H9 (cell line): ENCODE data around the gene HCN2. TPM values are rescaled to one million over a fixed set of nuclear protein-coding genes. Genes with fewer than 3 reads are reported as not detected.
A peak's percentile ranks its signal among the peaks of the same experiment; 100 is the strongest.

ENCODE experiments used
- DNase-seq: peaks from one replicate; pipeline ENCODE4 v3.0.0-alpha.2; 2017
- H2AFZ ChIP-seq: one replicate; pipeline ENCODE4 v1.6.1; 2013; ENCODE audit warnings: mild to moderate bottlenecking, low read length, control low read depth, moderate library complexity
- H2AK5ac ChIP-seq: 2 replicates; pipeline ENCODE4 v1.6.1; 2013; ENCODE audit warnings: low read length, control low read depth, mixed read lengths; ENCODE audit not compliant: insufficient read length
- H2BK120ac ChIP-seq: one replicate; pipeline ENCODE4 v1.6.1; 2013; ENCODE audit warnings: low read depth, mild to moderate bottlenecking, low read length, control low read depth, inconsistent platforms; ENCODE audit not compliant: poor library complexity, severe bottlenecking
- H2BK12ac ChIP-seq: 2 replicates; pipeline ENCODE4 v1.6.1; 2013; ENCODE audit warnings: low read length, control low read depth, mixed read lengths, low read depth; ENCODE audit not compliant: insufficient read length
- H2BK15ac ChIP-seq: 2 replicates; pipeline ENCODE4 v1.6.1; 2013; ENCODE audit warnings: low read depth, low read length, control low read depth
- H2BK20ac ChIP-seq: one replicate; pipeline ENCODE4 v1.6.1; 2013; ENCODE audit warnings: low read depth, mild to moderate bottlenecking, low read length, control low read depth, inconsistent platforms; ENCODE audit not compliant: poor library complexity, severe bottlenecking
- H2BK5ac ChIP-seq: 2 replicates; pipeline ENCODE4 v1.6.1; 2013; ENCODE audit warnings: low read length, control low read depth, mixed read lengths; ENCODE audit not compliant: insufficient read length
- H3K14ac ChIP-seq: 2 replicates; pipeline ENCODE4 v1.6.1; 2013; ENCODE audit warnings: low read length, control low read depth; ENCODE audit not compliant: insufficient read depth
- H3K18ac ChIP-seq: 2 replicates; pipeline ENCODE4 v1.6.1; 2013; ENCODE audit warnings: low read depth, mild to moderate bottlenecking, mixed read lengths, low read length, control low read depth; ENCODE audit not compliant: insufficient read length
- H3K23ac ChIP-seq: 2 replicates; pipeline ENCODE4 v1.6.1; 2013; ENCODE audit warnings: low read length, control low read depth, mixed read lengths, low read depth; ENCODE audit not compliant: insufficient read length
- H3K23me2 ChIP-seq: 2 replicates; pipeline ENCODE4 v1.6.1; 2013; ENCODE audit warnings: low read depth, mild to moderate bottlenecking, mixed read lengths, low read length, control low read depth; ENCODE audit not compliant: insufficient read length, poor library complexity, severe bottlenecking
- H3K27ac ChIP-seq: 2 replicates; pipeline ENCODE4 v1.5.1; 2013; ENCODE audit warnings: low read length, control low read depth, mixed read lengths, low read depth; ENCODE audit not compliant: insufficient read length
- H3K27me3 ChIP-seq: 2 replicates; pipeline ENCODE4 v1.6.1; 2013; ENCODE audit warnings: low read length, control low read depth, inconsistent platforms; ENCODE audit not compliant: insufficient read depth
- H3K4ac ChIP-seq: 2 replicates; pipeline ENCODE4 v1.6.1; 2013; ENCODE audit warnings: low read depth, mild to moderate bottlenecking, control low read depth, inconsistent platforms, low read length, moderate library complexity
- H3K4me1 ChIP-seq: 2 replicates; pipeline ENCODE4 v1.6.1; 2013; ENCODE audit warnings: low read length, control low read depth, inconsistent platforms; ENCODE audit not compliant: insufficient read depth
- H3K4me2 ChIP-seq: 2 replicates; pipeline ENCODE4 v1.6.1; 2013; ENCODE audit warnings: low read length, control low read depth, mixed read lengths; ENCODE audit not compliant: insufficient read length, insufficient read depth
- H3K56ac ChIP-seq: 2 replicates; pipeline ENCODE4 v1.6.1; 2013; ENCODE audit warnings: low read depth, mild to moderate bottlenecking, mixed read lengths, low read length, control low read depth; ENCODE audit not compliant: insufficient read length
- H3K79me1 ChIP-seq: 2 replicates; pipeline ENCODE4 v1.6.1; 2013; ENCODE audit warnings: low read depth, mild to moderate bottlenecking, moderate library complexity, low read length, control low read depth, inconsistent platforms; ENCODE audit not compliant: insufficient read depth, poor library complexity, severe bottlenecking
- H3K79me2 ChIP-seq: 2 replicates; pipeline ENCODE4 v1.6.1; 2013; ENCODE audit warnings: low read length, control low read depth, inconsistent platforms; ENCODE audit not compliant: insufficient read depth
- H3K9ac ChIP-seq: 2 replicates; pipeline ENCODE4 v1.6.1; 2013; ENCODE audit warnings: low read length, control low read depth, mixed read lengths; ENCODE audit not compliant: insufficient read length; ENCODE audit errors: extremely low read depth
- H3K9me3 ChIP-seq: one replicate; pipeline ENCODE4 v1.6.1; 2013; ENCODE audit warnings: low read depth, low read length, inconsistent platforms; ENCODE audit not compliant: control insufficient read depth
- H3T11ph ChIP-seq: one replicate; pipeline ENCODE4 v1.6.1; 2013; ENCODE audit warnings: mild to moderate bottlenecking, low read length, control low read depth, inconsistent platforms
- H4K20me1 ChIP-seq: one replicate; pipeline ENCODE4 v1.6.1; 2013; ENCODE audit not compliant: control insufficient read depth, insufficient read length, insufficient read depth
- H4K5ac ChIP-seq: 2 replicates; pipeline ENCODE4 v1.6.1; 2013; ENCODE audit warnings: low read depth, mild to moderate bottlenecking, mixed read lengths, low read length, control low read depth; ENCODE audit not compliant: insufficient read length
- H4K8ac ChIP-seq: replicated peaks from 2 replicates; pipeline ENCODE4 v1.6.1; 2013; ENCODE audit warnings: low read length, control low read depth, mixed read lengths, low read depth; ENCODE audit not compliant: insufficient read length
- H4K91ac ChIP-seq: 2 replicates; pipeline ENCODE4 v1.6.1; 2013; ENCODE audit warnings: low read depth, mild to moderate bottlenecking, moderate library complexity, mixed read lengths, low read length, control low read depth; ENCODE audit not compliant: insufficient read length
- H3K27ac Mint-ChIP-seq, 3 experiments: 2 replicates in 2 of 3; 3 replicates in 1 of 3; pipeline ENCODE4 v1.8.0; 2020 to 2021; ENCODE audit warnings: mixed read lengths in 3 of 3, mild to moderate bottlenecking in 1 of 3, moderate library complexity in 1 of 3
- H3K27me3 Mint-ChIP-seq: 2 replicates; pipeline ENCODE4 v1.8.0; 2021; ENCODE audit warnings: low read depth, mild to moderate bottlenecking, moderate library complexity, mixed read lengths
- H3K36me3 Mint-ChIP-seq, 3 experiments: 2 replicates in 2 of 3; 3 replicates in 1 of 3; pipeline ENCODE4 v1.8.0; 2020 to 2021; ENCODE audit warnings: low read depth in 3 of 3, mixed read lengths in 3 of 3; ENCODE audit not compliant: insufficient read depth in 1 of 3
- H3K4me1 Mint-ChIP-seq, 2 experiments: 2 replicates each; pipeline ENCODE4 v1.8.0; 2020; ENCODE audit warnings: mixed read lengths in 2 of 2
- H3K4me3 Mint-ChIP-seq, 2 experiments: 2 replicates in 1 of 2; 3 replicates in 1 of 2; pipeline ENCODE4 v1.8.0; 2020 to 2021; ENCODE audit warnings: mild to moderate bottlenecking in 2 of 2, mixed read lengths in 2 of 2, moderate library complexity in 1 of 2
- H3K9me3 Mint-ChIP-seq, 2 experiments: 2 replicates in 1 of 2; 3 replicates in 1 of 2; pipeline ENCODE4 v1.8.0; 2020; ENCODE audit warnings: mild to moderate bottlenecking in 2 of 2, mixed read lengths in 2 of 2, moderate library complexity in 1 of 2
- CTCF ChIP-seq: fragments of 200-600 bp; sonication (generic); conservative IDR thresholded peaks from 3 replicates; pipeline ENCODE4 v1.8.0; 2021; ENCODE audit warnings: antibody characterized with exemption, mild to moderate bottlenecking
- WGBS: extraction: QIAGEN DNeasy Blood & Tissue Kit; methylation state at CpG from one replicate; pipeline ENCODE4 v1.1.7; 2013; ENCODE audit warnings: missing lambda C conversion rate, low lambda C conversion rate, mixed read lengths; ENCODE audit not compliant: insufficient read length; ENCODE audit errors: extremely low coverage; 5-methylcytosine and 5-hydroxymethylcytosine counted together
- total RNA-seq: library from RNA; stranded (reverse); gene quantifications from 2 replicates; pipeline ENCODE4 v1.2.1, GENCODE V29; 2021

HCN2 gene
- total RNA-seq, 1 experiment from 2014 or later: 3.7 TPM

GRCh38 chr19:576768-577438 is 12.8 kb upstream of the HCN2 start:
- H2AFZ ChIP-seq: no peak overlapping the region
- no peak overlapping the region for H3K4me2 ChIP-seq
- H4K20me1 ChIP-seq: peaks cover 2% of the 10 kb centered on the region

More at GRCh38 chr19:576768-577438, 12.8 kb upstream of the HCN2 start:
- H3K9ac ChIP-seq: no peak overlapping the region
- no peak overlapping the region for H2AK5ac ChIP-seq
- peak overlapping the region in 1 of 3 experiments; percentile 89; a peak in 2 of 7 replicates for H3K27ac Mint-ChIP-seq
- no peaks in the 10 kb centered on the region for H3K27me3 Mint-ChIP-seq
- no CpG with 5 or more reads among the region's 28 CpGs for WGBS
- H2BK120ac ChIP-seq: no peak overlapping the region
- peaks cover 16 to 31% of the 10 kb centered on the region in 2 experiments for H3K4me1 Mint-ChIP-seq
- no peak for TF ChIP-seq CTCF
- peaks cover 8% of the 10 kb centered on the region for H3K23me2 ChIP-seq
- no peak overlapping the region for H2BK15ac ChIP-seq
- no peak overlapping the region for H2BK12ac ChIP-seq
- no peaks in the 10 kb centered on the region; the same call in 1 of the 2 replicates for H3K4me1 ChIP-seq
- H2BK5ac ChIP-seq: no peak overlapping the region
- no peak overlapping the region for H4K91ac ChIP-seq
- no peak overlapping the region for H3T11ph ChIP-seq
- H3K4ac ChIP-seq: no peak overlapping the region
- no peak overlapping the region for H3K18ac ChIP-seq
- H3K27me3 ChIP-seq: no peaks in the 10 kb centered on the region
- no peak overlapping the region for H3K56ac ChIP-seq
- peak overlapping the region; percentile 33 for H4K5ac ChIP-seq
- H4K8ac ChIP-seq: no peak overlapping the region
- no peaks in the 10 kb centered on the region for H3K9me3 Mint-ChIP-seq
- peaks cover 6 to 31% (median 31%) of the 10 kb centered on the region in 3 experiments; a peak in 6 of 7 replicates for H3K36me3 Mint-ChIP-seq
- peaks cover 51% of the 10 kb centered on the region for H3K79me2 ChIP-seq
- H3K14ac ChIP-seq: no peak overlapping the region
- H3K9me3 ChIP-seq: no peaks in the 10 kb centered on the region
- DNase-seq: no peak
- no peak overlapping the region for H2BK20ac ChIP-seq
- no peak overlapping the region for H3K4me3 Mint-ChIP-seq
- H3K23ac ChIP-seq: no peak overlapping the region
- peaks cover 6% of the 10 kb centered on the region for H3K79me1 ChIP-seq
- no peak overlapping the region for H3K27ac ChIP-seq
